GM23338 (cell line): ENCODE results near the gene ZNF792. TPM values are rescaled to one million over a fixed set of nuclear protein-coding genes. Genes with fewer than 3 reads are reported as not detected.

Experiments
- ATAC-seq: fragments of 200-7000 bp; cut with Tn5 transposase; 3 replicates; pipeline ENCODE4 v1.9.1; 2020
- DNase-seq: peaks from one replicate; pipeline ENCODE4 v3.0.0-alpha.2; 2015; ENCODE audit warnings: low spot score
- H2AFZ ChIP-seq: fragments of 200-600 bp; sonication (generic); 2 replicates; pipeline ENCODE4 v1.8.0; 2016; ENCODE audit warnings: antibody characterized with exemption, mild to moderate bottlenecking, moderate library complexity
- H3F3A ChIP-seq: fragments of 200-600 bp; sonication (generic); replicated peaks from 2 replicates; pipeline ENCODE4 v1.8.0; 2017; ENCODE audit warnings: antibody characterized with exemption, mixed run types, low read depth
- H3K27ac ChIP-seq: fragments of 200-600 bp; sonication (generic); 2 replicates; pipeline ENCODE4 v1.6.1; 2016; ENCODE audit warnings: low read depth
- H3K27me3 ChIP-seq: fragments of 200-600 bp; sonication (generic); 2 replicates; pipeline ENCODE4 v1.8.0; 2016; ENCODE audit warnings: mild to moderate bottlenecking, mixed run types, moderate library complexity; ENCODE audit not compliant: insufficient read depth
- H3K36me3 ChIP-seq: fragments of 200-600 bp; sonication (generic); 2 replicates; pipeline ENCODE4 v1.8.0; 2016; ENCODE audit warnings: mild to moderate bottlenecking; ENCODE audit not compliant: insufficient read depth
- H3K4me1 ChIP-seq: fragments of 200-600 bp; sonication (generic); 2 replicates; pipeline ENCODE4 v1.8.0; 2016; ENCODE audit warnings: mild to moderate bottlenecking, moderate library complexity; ENCODE audit not compliant: insufficient read depth
- H3K4me2 ChIP-seq: fragments of 200-600 bp; sonication (generic); 2 replicates; pipeline ENCODE4 v1.7.1; 2017; ENCODE audit warnings: mixed run types
- H3K4me3 ChIP-seq: fragments of 200-600 bp; sonication (generic); 2 replicates; pipeline ENCODE4 v1.6.1; 2016; ENCODE audit warnings: mixed run types
- H3K79me2 ChIP-seq: fragments of 200-600 bp; sonication (generic); replicated peaks from 2 replicates; pipeline ENCODE4 v1.8.0; 2017; ENCODE audit warnings: mild to moderate bottlenecking; ENCODE audit not compliant: insufficient read depth
- H3K9me2 ChIP-seq: fragments of 200-600 bp; sonication (generic); 2 replicates; pipeline ENCODE4 v1.8.0; 2017; ENCODE audit not compliant: insufficient read depth
- H4K20me1 ChIP-seq: fragments of 200-600 bp; sonication (generic); replicated peaks from 2 replicates; pipeline ENCODE4 v1.8.0; 2017; ENCODE audit warnings: mild to moderate bottlenecking; ENCODE audit not compliant: insufficient read depth
- H3K27ac Mint-ChIP-seq: 2 replicates; pipeline ENCODE4 v1.8.0; 2020; ENCODE audit warnings: inconsistent platforms, mild to moderate bottlenecking, moderate library complexity, mixed read lengths
- H3K27me3 Mint-ChIP-seq: 3 replicates; pipeline ENCODE4 v1.8.0; 2022; ENCODE audit warnings: low read depth, mild to moderate bottlenecking, moderate library complexity, mixed read lengths, inconsistent platforms; ENCODE audit not compliant: insufficient read depth, poor library complexity
- H3K36me3 Mint-ChIP-seq: 3 replicates; pipeline ENCODE4 v1.8.0; 2021; ENCODE audit warnings: low read depth, mild to moderate bottlenecking, inconsistent platforms, moderate library complexity, mixed read lengths
- H3K4me1 Mint-ChIP-seq: 3 replicates; pipeline ENCODE4 v1.8.0; 2020; ENCODE audit warnings: mild to moderate bottlenecking, inconsistent platforms, mixed read lengths
- H3K4me3 Mint-ChIP-seq: 3 replicates; pipeline ENCODE4 v1.8.0; 2021; ENCODE audit warnings: moderate library complexity, mild to moderate bottlenecking, inconsistent platforms, mixed read lengths
- H3K9me3 Mint-ChIP-seq: 3 replicates; pipeline ENCODE4 v1.8.0; 2020; ENCODE audit warnings: moderate library complexity, mild to moderate bottlenecking, inconsistent platforms, mixed read lengths
- CREB1 ChIP-seq: fragments of 250-450 bp; sonication (Bioruptor Pico); IDR thresholded peaks from 2 replicates; pipeline ENCODE4 v1.5.0; 2020; ENCODE audit warnings: low read depth, mild to moderate bottlenecking, moderate library complexity
- EZH2 ChIP-seq: fragments of 200-600 bp; sonication (generic); IDR thresholded peaks from one replicate; pipeline ENCODE4 v1.8.0; 2017; ENCODE audit warnings: antibody characterized with exemption, mild to moderate bottlenecking, low read depth; ENCODE audit not compliant: unreplicated experiment
- EZH2phosphoT487 ChIP-seq: fragments of 200-600 bp; sonication (generic); IDR thresholded peaks from one replicate; pipeline ENCODE4 v1.8.1; 2018; ENCODE audit warnings: antibody characterized with exemption; ENCODE audit not compliant: unreplicated experiment
- JUNB ChIP-seq: IDR thresholded peaks from one replicate; pipeline ENCODE4 v1.6.1; 2016; ENCODE audit warnings: antibody characterized with exemption; ENCODE audit not compliant: unreplicated experiment
- POLR2AphosphoS5 ChIP-seq: IDR thresholded peaks from 2 replicates; pipeline ENCODE4 v1.6.1; 2016; ENCODE audit warnings: antibody characterized with exemption, low read depth
- ZNF114 ChIP-seq: fragments of 250-450 bp; sonication (Bioruptor Pico); IDR thresholded peaks from 2 replicates; pipeline ENCODE4 v1.5.0; 2020; ENCODE audit warnings: mild to moderate bottlenecking, moderate library complexity
- ZNF331 ChIP-seq: fragments of 250-450 bp; sonication (Bioruptor Pico); IDR thresholded peaks from 2 replicates; pipeline ENCODE4 v1.5.0; 2020; ENCODE audit warnings: low read depth, mild to moderate bottlenecking, moderate library complexity
- polyA plus RNA-seq: library from polyadenylated mRNA; unstranded; fragments of >200 nt; fragmentation: Nextera tagmentation; extraction: Ambion mirVana; gene quantifications from 2 replicates; pipeline ENCODE4 v1.2.1, GENCODE V29; 2016
- total RNA-seq: library from RNA; depleted of rRNA; stranded (reverse); fragments of >200 nt; shearing (Covaris generic); gene quantifications from 2 replicates; pipeline ENCODE4 v1.2.3, GENCODE V29; 2014
- TF ChIP-seq, protein P1 (sequence below): fragments of 250-450 bp; sonication (Bioruptor Pico); IDR thresholded peaks from 2 replicates; pipeline ENCODE4 v1.5.0; 2020; ENCODE audit warnings: mild to moderate bottlenecking, moderate library complexity
- TF ChIP-seq, protein P2 (sequence below): IDR thresholded peaks from one replicate; pipeline ENCODE4 v1.6.1; 2018; ENCODE audit warnings: antibody characterized with exemption; ENCODE audit not compliant: unreplicated experiment
- TF ChIP-seq, protein P3 (sequence below): IDR thresholded peaks from 2 replicates; pipeline ENCODE4 v1.6.1; 2016; ENCODE audit warnings: antibody characterized with exemption
- TF ChIP-seq, protein P4 (sequence below), 2 experiments: fragments of 200-600 bp in 1 of 2; sonication (generic) in 1 of 2; conservative IDR thresholded peaks; 2 replicates each; pipeline versions ENCODE4 v1.5.1 to v1.6.1; 2016 to 2017; ENCODE audit warnings: antibody characterized with exemption in 2 of 2, low read depth in 2 of 2, mild to moderate bottlenecking in 2 of 2, moderate library complexity in 1 of 2

ZNF792 gene
- total and polyA plus RNA-seq, 2 experiments from 2014 or later, result 1.3 to 12.8 TPM

DNA sequence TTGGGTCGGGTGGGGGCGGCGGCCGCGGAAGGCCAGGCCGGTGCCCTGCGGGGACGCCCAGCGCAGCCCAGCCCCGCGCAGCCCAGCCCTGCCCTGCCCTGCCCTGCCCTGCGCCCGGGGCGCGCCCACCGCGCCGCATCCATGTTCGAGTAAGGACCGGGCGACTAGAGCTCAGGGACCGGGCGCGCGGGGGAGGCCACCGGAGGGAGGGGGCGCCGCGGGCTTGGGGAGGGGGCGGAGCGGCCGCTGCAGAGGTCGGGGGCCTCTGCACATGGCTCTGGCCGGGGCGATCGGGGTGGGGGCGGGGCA is 36.3 kb upstream of the ZNF792 start:
- peak overlapping the region; percentile 90 for H3K4me3 ChIP-seq
- Mint-ChIP-seq H3K9me3 (peaks cover 5% of the 10 kb centered on the region), H3K27ac (no peak overlapping the region), H3K4me3 (no peak overlapping the region; the same call in 2 of the 3 replicates), H3K4me1 (peaks cover 48% of the 10 kb centered on the region), H3K36me3 (peaks cover 38% of the 10 kb centered on the region), H3K27me3 (peaks cover 27% of the 10 kb centered on the region)
- ATAC-seq (peak; percentile 52), DNase-seq (no peak)
- no peak overlapping the region for H2AFZ ChIP-seq
- no peaks in the 10 kb centered on the region for H3K9me2 ChIP-seq
- peaks cover 48% of the 10 kb centered on the region for H3K79me2 ChIP-seq
- H3K36me3 ChIP-seq, result 0 out of 2 replicates have a peak, but pooled peaks cover 6% of the 10 kb centered on the region
- H3K27me3 ChIP-seq, result no peaks in the 10 kb centered on the region
- H3K27ac ChIP-seq, result no peak overlapping the region
- peak overlapping the region; percentile 99; the same call in 1 of the 2 replicates for H3K4me2 ChIP-seq
- TF ChIP-seq ZNF331 (CRISPR knock-in tag) (no peak), JUNB (no peak), EZH2phosphoT487 (no peak), ZNF114 (CRISPR knock-in tag) (no peak), CREB1 (CRISPR knock-in tag) (no peak), EZH2 (no peak), POLR2AphosphoS5 (no peak)
- TF ChIP-seq, protein P1, sequence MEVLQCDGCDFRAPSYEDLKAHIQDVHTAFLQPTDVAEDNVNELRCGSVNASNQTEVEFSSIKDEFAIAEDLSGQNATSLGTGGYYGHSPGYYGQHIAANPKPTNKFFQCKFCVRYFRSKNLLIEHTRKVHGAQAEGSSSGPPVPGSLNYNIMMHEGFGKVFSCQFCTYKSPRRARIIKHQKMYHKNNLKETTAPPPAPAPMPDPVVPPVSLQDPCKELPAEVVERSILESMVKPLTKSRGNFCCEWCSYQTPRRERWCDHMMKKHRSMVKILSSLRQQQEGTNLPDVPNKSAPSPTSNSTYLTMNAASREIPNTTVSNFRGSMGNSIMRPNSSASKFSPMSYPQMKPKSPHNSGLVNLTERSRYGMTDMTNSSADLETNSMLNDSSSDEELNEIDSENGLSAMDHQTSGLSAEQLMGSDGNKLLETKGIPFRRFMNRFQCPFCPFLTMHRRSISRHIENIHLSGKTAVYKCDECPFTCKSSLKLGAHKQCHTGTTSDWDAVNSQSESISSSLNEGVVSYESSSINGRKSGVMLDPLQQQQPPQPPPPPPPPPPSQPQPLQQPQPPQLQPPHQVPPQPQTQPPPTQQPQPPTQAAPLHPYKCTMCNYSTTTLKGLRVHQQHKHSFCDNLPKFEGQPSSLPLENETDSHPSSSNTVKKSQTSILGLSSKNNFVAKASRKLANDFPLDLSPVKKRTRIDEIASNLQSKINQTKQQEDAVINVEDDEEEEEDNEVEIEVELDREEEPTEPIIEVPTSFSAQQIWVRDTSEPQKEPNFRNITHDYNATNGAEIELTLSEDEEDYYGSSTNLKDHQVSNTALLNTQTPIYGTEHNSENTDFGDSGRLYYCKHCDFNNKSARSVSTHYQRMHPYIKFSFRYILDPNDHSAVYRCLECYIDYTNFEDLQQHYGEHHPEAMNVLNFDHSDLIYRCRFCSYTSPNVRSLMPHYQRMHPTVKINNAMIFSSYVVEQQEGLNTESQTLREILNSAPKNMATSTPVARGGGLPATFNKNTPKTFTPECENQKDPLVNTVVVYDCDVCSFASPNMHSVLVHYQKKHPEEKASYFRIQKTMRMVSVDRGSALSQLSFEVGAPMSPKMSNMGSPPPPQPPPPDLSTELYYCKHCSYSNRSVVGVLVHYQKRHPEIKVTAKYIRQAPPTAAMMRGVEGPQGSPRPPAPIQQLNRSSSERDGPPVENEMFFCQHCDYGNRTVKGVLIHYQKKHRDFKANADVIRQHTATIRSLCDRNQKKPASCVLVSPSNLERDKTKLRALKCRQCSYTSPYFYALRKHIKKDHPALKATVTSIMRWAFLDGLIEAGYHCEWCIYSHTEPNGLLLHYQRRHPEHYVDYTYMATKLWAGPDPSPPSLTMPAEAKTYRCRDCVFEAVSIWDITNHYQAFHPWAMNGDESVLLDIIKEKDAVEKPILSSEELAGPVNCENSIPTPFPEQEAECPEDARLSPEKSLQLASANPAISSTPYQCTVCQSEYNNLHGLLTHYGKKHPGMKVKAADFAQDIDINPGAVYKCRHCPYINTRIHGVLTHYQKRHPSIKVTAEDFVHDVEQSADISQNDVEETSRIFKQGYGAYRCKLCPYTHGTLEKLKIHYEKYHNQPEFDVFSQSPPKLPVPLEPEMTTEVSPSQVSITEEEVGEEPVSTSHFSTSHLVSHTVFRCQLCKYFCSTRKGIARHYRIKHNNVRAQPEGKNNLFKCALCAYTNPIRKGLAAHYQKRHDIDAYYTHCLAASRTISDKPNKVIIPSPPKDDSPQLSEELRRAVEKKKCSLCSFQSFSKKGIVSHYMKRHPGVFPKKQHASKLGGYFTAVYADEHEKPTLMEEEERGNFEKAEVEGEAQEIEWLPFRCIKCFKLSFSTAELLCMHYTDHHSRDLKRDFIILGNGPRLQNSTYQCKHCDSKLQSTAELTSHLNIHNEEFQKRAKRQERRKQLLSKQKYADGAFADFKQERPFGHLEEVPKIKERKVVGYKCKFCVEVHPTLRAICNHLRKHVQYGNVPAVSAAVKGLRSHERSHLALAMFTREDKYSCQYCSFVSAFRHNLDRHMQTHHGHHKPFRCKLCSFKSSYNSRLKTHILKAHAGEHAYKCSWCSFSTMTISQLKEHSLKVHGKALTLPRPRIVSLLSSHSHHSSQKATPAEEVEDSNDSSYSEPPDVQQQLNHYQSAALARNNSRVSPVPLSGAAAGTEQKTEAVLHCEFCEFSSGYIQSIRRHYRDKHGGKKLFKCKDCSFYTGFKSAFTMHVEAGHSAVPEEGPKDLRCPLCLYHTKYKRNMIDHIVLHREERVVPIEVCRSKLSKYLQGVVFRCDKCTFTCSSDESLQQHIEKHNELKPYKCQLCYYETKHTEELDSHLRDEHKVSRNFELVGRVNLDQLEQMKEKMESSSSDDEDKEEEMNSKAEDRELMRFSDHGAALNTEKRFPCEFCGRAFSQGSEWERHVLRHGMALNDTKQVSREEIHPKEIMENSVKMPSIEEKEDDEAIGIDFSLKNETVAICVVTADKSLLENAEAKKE (CRISPR knock-in tag), result no peak
- TF ChIP-seq, protein P2, sequence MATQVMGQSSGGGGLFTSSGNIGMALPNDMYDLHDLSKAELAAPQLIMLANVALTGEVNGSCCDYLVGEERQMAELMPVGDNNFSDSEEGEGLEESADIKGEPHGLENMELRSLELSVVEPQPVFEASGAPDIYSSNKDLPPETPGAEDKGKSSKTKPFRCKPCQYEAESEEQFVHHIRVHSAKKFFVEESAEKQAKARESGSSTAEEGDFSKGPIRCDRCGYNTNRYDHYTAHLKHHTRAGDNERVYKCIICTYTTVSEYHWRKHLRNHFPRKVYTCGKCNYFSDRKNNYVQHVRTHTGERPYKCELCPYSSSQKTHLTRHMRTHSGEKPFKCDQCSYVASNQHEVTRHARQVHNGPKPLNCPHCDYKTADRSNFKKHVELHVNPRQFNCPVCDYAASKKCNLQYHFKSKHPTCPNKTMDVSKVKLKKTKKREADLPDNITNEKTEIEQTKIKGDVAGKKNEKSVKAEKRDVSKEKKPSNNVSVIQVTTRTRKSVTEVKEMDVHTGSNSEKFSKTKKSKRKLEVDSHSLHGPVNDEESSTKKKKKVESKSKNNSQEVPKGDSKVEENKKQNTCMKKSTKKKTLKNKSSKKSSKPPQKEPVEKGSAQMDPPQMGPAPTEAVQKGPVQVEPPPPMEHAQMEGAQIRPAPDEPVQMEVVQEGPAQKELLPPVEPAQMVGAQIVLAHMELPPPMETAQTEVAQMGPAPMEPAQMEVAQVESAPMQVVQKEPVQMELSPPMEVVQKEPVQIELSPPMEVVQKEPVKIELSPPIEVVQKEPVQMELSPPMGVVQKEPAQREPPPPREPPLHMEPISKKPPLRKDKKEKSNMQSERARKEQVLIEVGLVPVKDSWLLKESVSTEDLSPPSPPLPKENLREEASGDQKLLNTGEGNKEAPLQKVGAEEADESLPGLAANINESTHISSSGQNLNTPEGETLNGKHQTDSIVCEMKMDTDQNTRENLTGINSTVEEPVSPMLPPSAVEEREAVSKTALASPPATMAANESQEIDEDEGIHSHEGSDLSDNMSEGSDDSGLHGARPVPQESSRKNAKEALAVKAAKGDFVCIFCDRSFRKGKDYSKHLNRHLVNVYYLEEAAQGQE, result no peak
- TF ChIP-seq, protein P3, sequence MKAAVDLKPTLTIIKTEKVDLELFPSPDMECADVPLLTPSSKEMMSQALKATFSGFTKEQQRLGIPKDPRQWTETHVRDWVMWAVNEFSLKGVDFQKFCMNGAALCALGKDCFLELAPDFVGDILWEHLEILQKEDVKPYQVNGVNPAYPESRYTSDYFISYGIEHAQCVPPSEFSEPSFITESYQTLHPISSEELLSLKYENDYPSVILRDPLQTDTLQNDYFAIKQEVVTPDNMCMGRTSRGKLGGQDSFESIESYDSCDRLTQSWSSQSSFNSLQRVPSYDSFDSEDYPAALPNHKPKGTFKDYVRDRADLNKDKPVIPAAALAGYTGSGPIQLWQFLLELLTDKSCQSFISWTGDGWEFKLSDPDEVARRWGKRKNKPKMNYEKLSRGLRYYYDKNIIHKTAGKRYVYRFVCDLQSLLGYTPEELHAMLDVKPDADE, result no peak
- TF ChIP-seq, protein P4, sequence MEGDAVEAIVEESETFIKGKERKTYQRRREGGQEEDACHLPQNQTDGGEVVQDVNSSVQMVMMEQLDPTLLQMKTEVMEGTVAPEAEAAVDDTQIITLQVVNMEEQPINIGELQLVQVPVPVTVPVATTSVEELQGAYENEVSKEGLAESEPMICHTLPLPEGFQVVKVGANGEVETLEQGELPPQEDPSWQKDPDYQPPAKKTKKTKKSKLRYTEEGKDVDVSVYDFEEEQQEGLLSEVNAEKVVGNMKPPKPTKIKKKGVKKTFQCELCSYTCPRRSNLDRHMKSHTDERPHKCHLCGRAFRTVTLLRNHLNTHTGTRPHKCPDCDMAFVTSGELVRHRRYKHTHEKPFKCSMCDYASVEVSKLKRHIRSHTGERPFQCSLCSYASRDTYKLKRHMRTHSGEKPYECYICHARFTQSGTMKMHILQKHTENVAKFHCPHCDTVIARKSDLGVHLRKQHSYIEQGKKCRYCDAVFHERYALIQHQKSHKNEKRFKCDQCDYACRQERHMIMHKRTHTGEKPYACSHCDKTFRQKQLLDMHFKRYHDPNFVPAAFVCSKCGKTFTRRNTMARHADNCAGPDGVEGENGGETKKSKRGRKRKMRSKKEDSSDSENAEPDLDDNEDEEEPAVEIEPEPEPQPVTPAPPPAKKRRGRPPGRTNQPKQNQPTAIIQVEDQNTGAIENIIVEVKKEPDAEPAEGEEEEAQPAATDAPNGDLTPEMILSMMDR (conservative IDR thresholded peaks at IDR 0.05; ENCODE audit: low read depth in 2 of 2), result no peak
- H4K20me1 ChIP-seq, result peaks cover 27% of the 10 kb centered on the region
- H3K4me1 ChIP-seq, result peaks cover 57% of the 10 kb centered on the region
- H3F3A ChIP-seq, result peaks cover 19% of the 10 kb centered on the region
